ENCODE results near the gene HRAS.

Gene HRAS

DNA sequence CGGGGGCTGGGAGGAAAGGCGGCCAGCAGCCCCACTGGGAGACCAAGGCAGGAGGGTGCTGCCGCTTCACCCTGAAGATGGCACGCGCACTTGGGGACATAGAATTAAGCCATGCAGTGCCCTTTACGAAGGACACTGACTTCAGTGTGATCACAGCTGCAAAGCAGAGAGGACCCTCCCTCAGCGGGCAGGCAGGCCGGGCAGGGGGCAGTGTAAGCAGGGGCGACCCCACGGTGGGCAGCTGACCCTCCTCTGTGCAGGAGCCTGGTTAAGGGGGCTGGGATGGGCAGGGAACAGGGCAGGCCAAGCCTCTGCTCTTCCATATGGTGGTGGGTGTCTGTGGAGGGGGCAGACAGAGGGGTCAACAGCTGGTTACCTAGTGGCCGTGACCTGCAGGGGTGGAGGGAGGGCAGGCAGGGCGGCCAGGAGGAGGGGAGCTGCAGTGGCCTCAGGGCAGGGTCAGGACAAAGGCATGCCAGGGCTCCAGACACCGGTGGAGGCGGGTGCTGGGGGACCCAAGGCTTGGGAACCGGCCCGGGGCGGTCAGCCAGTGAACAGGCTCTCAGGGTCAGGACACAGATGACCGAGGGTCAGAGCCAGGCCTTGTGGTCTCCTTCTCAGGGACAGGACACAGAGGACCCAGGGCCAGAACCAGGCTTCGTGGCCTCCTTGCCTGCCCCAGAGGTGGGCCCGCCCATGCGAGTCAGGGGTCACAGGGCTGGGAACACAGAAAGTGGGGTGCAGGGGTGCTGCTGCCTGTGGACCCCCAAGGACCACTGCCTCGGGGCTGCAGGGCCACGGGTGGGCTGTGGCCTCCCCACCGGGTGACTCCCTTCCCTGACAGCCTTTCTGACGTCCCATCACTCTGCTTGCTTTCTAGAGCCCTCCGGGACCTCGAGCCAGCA lies 18.0 kb upstream of the HRAS start:
- no peak for DNase-seq

DNA sequence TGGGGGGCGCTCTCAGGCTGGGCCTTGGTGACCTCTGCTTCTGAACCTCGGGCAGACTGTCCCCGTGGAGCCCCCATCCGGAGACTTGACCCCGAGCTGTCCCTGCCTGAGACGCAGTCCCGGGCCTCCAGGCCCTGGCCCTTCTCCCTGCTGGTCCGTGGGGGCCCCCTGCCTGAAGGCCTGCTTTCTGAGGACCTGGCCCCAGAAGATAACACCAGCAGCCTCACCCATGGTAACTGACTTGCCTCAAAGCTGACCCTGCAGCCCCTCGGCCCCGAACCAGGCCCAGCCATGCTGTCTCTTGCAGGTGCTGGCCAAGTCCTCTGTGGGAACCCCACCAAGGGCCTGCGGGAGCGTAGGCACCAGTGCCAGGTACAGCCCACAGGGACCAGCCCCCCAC lies 16.2 kb upstream of the HRAS start:
- no peak for DNase-seq

DNA sequence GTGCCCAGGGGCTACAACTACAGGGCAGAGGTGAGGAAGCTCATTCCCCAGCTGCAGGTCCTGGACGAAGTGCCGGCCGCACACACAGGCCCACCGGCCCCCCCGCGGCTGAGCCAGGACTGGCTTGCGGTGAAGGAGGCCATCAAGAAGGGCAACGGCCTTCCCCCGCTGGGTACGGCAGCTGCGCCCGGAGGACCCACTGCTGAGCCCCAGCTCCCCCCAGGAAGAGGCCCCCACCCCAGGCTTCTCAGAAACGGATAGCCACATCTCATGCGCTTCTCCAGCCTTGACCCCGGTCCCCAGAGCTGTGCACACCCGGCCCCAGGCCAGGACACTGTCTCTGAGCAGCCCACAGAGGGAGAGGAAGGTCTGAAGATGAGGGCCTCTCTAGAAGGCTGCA lies 15.8 kb upstream of the HRAS start:
- DNase-seq = no peak

DNA sequence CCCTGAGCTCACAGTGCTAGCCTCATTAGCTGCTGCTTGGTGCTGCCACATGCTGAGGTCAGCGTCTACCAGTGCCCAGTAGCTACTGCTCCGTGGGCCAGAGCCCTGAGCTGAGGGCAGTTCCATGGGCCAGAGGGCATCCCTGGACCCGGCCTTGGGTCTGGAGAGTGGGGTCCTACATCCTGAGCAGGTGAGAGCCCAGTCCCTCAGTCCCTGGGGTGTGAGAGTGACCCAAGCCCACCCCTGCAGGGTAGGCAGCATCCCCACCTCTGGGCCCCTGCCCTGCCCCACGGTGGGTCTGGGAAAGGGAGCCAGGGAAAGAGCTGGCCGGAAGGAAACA lies 15.3 kb upstream of the HRAS start:
- DNase-seq = no peak

DNA sequence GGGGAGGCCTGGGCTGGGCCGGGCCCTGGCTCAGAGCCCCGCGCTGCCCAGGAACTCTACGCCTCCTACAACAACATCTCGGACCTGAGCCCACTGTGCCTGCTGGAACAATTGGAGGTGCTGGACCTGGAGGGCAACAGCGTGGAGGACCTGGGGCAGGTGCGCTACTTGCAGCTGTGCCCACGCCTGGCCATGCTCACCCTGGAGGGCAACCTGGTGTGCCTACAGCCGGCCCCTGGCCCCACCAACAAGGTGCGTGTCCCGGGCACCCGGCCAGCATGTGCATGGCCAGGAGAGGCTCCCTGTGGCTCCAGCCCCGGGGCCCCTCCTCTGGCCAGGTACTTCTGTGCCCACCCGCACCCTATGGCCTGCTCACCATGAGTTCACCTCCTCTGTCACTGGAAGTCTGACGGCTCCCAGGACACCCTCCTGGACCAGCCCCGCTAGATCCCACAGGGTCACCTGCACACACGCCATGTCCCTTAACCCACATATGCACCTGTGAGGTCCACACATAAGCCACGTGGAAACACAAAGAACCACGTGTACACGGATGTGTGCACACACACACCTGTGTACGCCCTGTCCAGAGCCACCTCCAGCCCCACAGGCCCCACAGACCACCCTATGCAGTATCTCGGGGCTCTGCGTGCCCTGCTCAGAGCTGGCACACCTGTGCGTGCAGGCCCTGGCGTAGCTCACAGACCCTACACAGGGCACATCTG lies 14.8 kb upstream of the HRAS start:
- no peak for DNase-seq

DNA sequence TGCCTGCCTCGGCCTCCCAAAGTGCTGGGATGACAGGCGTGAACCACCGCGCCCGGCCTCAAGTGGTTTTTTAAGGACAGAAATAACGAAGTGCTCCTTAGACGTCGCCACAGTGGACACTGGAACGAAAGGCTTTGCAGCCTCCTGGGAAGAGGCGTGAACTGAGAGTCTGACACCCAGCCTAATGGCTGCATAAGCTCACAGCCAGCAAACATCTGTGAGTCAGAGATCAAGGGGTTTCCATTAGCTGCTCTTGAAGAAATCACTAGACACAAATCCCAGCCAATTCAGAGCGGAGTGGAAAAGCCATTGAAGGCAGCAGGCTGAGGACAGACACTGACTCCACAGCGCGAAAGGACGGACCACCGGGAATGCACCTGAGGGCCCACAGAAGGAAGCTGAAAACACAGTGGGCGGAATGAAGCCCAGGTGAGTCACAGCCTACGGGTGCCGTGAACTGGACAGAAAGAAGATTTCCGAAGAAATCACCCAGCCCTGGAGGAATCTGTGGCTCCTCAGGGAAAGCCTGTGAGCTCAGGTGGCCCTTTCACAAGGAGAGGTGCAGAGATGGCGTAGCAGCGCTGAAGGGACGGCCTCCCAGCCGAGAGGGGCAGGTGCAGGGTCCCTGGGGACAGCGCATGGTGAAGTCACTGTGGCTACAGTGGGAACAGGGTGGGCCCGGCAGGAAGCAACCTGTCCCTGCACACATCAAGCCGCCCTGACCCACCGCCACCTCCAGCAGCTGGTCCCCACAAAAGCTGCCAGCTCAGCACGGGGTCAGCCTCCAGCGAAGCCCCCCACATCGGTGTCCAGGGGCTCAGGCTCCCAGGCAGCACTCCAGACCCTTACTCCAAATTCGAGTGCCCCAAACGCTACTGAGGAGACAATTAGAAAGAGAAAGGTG lies 13.6 kb upstream of the HRAS start:
- no peak for DNase-seq

DNA sequence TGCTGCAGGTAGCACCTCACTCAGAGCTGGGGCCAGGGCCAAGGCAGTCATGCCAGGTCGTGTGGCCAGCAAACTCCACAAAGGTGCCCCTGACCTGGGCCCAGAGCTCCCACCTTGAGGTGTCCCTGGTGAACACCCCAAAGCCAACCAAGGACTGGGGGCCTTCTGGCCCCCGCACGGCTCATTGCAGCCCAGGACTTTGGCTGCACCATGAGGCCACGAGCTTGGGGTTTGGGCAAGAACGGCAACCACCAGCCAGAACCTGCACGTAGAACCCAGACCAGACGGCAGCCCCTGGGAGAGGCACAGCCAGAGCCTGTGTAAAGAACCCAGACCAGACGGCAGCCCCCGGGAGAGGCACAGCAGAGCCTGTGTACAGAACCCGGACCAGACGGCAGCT lies 9.8 kb upstream of the HRAS start:
- DNase-seq = no peak

DNA sequence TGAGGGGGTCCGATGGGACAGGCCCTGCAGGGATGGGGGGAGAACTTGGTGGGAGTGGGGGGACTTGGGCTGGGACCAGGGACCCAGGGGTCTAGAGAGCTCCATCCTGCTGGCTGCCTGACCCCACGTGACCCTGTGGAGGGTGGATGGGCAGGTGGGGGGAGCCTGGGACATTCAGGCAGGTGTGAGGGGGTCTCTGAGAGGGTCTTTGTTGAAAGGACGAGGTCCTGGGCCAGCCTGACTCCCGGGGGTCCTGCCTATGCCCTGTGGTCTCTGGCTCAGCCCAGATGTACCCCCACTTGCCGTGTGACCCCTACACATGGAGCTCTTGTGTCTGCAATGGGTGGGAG lies 9.4 kb upstream of the HRAS start:
- DNase-seq = no peak

DNA sequence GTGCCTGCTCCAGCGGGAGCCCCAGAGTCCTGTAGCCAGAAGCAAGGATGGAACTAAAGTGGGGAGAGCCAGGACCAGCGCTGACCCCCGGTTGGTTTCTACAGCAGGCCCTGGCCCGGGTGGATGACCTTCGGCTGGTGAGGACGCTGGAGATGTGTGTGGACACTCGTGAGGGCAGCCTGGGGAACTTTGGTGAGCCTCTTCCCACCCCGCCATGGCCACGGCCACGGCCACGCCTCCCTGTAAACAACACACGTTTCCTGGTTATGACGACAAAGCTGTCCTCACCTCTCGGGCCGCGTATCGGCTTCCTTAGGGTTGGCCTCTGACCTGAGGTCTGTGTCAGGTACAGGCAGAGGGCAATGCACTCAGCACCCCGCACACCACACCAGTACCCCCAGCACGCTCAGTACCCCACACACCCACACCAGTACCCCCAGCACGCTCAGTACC lies 6.1 kb upstream of the HRAS start:
- DNase-seq = no peak

DNA sequence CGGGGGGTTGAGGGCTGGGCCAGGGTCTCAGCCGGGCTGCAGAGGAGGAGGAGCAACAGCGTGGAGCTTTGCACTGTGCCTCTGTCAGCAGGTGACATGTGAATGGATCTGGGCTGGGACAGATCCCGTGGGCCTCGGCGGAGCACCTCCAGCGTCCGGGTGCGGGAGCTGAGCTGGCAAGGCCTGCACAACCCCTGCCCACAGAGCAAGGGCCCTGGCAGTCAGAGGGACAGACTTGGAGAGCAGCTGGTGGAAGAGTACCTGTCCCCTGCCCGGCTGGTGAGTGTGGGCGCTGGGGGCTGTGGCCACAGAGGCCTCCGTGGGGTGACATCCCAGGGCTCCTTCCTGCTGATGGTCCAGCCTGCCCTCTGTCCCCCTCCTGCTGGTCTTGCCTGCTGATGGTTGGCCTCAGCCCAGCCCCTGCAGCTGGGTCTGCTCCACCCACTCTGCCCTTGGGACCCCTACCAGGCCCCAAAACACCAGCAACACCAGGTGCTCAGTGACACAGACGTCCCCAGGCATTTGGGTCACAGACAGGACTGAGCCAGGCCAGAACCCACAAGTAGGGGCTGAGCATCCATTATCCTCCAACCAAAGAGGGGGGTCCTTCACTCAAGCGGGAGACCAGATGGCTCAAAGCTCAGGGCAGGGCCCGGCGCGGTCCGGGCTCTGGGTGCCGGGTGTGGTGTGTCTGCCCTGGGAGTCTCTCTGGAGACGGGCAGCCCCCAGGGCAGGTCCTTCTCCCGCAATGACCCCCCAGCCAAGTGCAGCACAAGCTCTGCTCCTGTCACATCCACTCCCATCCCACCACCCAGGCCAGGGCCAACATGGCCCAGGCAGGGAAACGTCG lies 5.4 kb upstream of the HRAS start:
- no peak for DNase-seq

DNA sequence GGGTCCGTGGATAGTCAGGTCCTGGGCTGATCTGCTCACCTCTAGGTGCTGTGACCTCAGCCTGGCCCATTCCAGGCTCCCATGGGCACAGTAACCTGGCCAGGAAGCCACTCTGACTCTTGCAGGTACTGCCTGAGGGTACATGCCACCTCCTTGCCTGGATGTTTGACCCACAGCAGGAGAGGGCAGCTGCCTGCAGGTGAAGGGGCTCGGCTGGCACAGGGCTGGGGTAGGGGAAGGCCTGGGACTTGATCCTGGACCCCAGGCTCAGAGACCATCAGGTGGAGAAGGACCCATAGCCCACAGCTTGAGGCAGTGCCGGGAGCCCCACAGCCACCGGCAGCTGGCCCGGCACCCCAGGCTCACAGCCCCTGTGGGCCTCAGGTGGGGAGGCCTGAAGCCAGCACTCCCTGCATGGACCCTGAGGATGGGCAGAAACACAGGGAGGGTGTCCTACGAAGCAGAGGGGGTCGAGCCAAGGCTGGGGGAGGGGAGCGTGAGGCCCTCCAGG lies 4.7 kb upstream of the HRAS start:
- DNase-seq = no peak

DNA sequence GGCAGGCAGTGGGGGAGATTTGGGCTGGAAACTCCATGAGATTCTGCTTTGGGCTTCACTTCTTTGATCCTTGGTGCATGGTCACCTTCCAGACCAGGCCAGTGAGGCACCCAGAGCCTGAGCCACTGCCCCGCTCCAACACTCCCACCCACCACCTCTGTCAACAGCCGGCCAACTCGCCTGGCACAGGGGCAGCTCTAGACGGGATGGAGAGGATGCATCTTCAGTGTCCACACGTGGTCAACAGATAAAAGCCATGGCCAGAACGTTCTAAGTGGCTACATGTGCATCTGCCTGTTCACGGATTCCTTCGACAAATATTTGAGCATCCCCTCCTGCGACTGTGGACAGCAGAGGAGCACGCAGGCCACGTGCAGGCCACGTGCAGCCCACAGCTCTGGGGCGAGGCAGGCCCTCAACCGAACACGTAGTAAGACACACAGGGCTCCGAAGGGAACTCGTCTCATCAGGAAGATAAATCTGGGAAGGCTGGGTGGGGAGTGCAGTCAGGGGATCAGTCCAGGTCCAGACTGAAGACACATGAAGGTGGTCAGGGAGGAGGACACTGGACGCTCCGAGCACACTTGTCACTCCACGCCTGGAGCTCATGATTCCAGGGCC lies 3.2 kb upstream of the HRAS start:
- no peak for DNase-seq

DNA sequence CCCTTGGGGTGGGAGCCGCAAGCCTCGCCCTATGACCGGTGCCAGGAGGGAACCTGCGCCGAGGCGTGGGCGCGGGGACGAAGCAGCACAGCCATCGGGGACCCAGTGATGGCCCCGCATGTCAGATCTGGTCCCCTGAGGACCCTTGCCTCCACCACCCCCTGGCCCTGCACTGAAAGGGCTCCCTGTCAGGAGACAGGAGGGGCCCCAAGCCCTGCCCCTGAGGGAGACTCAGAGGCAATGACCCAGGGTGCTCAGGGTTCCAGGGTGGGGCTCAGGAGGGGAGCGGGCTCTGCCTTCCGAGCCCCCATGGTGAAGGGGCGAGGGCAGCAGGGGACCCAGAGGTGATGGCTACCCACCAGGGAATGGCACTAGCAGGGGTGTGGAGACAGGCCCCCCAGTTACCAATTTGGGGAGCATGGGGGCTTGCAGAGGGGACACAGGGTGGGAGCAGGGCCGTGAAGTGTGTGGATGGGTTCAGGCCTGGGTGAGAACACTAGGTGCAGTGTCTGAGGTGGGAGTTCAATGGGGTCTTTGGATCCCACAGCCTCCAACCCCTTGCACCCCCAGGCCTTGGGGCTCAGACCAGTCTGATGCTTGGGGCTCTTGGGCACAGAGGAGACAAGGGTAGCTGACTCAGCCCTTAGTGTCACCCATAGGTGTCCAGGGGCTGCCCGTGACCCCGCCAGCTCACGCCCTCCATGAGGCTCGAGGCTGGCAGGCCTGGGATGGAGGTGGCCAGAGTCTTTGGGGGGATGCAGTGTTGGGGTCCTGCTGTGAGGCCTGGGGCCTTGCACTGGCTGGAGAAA lies 2.5 kb upstream of the HRAS start:
- no peak for DNase-seq

DNA sequence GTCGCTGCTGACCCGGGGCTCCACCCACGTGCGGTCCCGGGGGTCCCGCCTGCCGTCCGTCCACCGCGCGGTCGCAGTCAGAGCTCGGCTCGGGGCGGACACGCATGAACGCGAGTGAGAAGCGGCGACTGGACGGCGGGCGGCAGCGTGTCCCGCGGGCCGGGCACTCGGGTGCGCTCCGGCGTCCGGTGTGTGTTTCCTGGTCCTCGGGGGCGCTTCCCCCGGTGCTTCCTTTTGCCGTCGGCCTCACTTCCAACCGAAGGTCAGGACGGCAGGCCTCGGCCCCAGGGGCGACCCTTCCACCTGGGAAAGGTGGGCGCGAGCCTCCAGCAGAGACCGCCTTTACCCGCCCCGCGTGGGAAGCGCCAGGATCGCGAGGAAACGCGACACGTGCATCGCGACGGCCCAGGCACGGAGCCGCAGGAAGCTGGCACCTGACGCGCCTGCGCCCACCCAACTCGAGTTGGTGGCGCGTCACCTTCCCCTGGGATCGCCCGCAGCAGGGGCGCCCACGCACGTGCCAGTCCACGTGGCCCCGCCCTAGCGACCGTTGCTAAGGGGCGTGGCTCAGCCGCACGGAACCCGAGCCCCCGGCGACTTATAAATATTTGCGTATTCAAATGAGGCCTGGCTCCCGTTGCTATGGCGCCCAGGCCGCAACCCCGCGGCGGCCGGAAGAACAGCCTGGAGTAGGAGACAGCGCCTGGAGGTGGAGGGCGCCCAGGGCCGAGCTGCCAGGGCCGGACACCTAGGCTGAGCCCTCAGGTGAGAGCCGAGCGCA lies 1.7 kb upstream of the HRAS start, which contains the start of gene LRRC56:
LRRC56 (plus strand) TSS at position 687 of the 781 bp plus-strand sequence. CDS start 3,158 bp downstream, outside the sequence.
- DNase-seq = peak; percentile 96

DNA sequence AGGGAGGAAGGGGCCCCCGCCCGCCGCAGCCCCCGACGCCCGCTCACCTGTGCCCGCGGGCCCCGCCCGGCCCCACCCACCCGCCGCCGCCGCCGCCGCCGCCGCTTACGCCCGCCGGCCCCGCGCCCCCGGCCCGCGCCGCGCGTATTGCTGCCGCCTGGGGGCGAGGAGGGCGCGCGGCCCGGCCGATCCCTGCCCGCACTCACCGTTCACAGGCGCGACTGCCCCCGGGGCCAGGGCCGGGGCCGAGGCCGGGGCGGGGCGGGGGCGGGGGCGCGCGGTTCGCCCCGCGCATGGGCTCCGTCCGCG lies 212 bp downstream of the HRAS start:
- DNase-seq = no peak

DNA sequence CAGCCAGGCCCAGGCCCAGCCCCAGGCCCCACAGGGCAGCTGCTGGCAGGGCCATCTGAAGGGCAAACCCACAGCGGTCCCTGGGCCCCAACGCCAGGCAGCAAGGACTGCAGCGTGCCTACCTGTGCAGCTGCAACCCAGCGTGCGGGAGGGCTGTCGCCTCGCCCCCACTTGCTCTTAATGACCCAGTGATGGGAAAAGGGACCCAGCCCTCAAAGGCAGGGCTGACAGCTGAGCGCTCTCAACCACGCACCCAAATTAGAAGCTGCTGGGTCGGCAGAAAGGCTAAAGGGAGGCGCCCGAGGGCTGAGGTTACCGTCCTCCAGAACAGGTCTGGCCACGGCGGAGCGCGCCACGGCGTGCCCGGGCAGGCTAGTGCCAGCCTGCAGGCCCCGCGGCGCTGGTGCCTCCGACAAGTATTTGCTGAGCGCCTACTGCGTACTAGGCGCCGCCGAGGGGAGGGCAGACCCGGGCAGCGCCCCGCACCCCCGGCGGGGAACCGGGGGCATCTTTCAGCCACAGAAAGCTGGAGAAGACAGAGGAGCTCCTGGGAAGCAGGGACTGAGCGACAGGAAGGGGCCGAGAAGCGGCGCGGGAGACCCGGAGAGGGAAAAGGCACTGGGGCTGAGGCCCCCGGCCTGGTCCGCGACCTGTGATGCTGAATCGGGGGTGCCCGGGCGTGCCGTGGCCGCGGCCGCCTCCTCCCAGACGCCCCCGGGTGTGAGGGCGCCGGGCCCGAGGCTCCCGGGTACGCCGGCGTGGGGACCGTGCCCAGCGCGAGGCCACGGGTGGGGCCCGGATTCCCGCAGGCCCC lies 773 bp downstream of the HRAS start:
- no peak for DNase-seq

DNA sequence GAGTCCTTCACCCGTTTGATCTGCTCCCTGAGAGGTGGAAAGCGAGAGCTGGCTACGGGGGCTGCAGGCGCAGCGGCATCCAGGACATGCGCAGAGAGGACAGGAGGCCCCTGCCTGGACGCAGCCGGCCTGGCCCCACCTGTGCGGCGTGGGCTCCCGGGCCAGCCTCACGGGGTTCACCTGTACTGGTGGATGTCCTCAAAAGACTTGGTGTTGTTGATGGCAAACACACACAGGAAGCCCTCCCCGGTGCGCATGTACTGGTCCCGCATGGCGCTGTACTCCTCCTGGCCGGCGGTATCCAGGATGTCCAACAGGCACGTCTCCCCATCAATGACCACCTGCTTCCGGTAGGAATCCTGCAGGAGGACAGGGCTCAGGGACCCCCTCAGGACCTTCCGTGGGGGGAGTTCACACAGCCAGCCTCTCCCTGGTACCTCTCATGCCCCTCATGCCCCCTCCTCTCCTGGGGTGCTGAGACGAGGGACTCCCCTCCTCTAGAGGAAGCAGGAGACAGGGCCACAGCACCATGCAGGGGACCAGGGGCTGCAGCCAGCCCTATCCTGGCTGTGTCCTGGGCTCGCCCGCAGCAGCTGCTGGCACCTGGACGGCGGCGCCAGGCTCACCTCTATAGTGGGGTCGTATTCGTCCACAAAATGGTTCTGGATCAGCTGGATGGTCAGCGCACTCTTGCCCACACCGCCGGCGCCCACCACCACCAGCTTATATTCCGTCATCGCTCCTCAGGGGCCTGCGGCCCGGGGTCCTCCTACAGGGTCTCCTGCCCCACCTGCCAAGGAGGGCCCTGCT lies 1.6 kb downstream of the HRAS start:
- no peak for DNase-seq

DNA sequence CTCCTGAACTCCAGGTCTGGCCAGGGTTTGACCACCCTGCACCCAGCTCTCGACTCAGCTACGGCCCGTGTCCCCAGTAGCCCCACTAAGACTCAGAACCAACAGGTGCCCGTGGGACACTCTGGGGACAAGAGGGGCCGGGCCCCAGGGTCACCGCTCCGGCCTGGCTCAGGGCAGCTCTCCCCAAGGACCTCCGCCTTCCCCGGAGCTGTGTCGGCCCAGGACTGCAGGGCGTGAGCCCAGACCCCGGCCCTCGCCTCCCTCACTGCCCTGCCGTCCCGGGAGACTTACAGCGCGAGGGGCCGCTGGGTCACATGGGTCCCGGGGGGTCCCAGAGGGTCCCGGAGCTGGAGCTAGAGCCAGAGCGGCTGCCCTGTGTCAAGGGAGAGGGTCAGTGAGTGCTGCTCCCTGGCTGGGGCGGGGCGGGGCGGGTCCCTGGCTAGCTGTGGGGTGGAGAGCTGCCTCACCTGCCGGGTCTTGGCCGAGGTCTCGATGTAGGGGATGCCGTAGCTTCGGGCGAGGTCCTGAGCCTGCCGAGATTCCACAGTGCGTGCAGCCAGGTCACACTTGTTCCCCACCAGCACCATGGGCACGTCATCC lies 2.3 kb downstream of the HRAS start:
- no peak for DNase-seq

All from CD4-positive, alpha-beta T cell treated with Interferon gamma for 1 hour (primary cell).